Neural progenitor cell (in vitro differentiated cells): ENCODE data around the gene GNG7.

Experiments
- CTCF ChIP-seq: fragments of 200-600 bp; sonication (generic); IDR thresholded peaks from 2 replicates; pipeline ENCODE4 v1.5.1; 2017; ENCODE audit warnings: antibody characterized with exemption, mild to moderate bottlenecking
- EZH2 ChIP-seq: fragments of 200-600 bp; sonication (generic); IDR thresholded peaks from 2 replicates; pipeline ENCODE4 v1.6.1; 2017; ENCODE audit warnings: antibody characterized with exemption, mild to moderate bottlenecking, moderate library complexity

- no peak for TF ChIP-seq CTCF
- TF ChIP-seq EZH2 = no peak
Measured at GRCh38 chr19:2592824-2593223, 109.7 kb downstream of the GNG7 start.
